ENCODE data around the gene PRR18. TPM values are rescaled to one million over a fixed set of nuclear protein-coding genes. Genes with fewer than 3 reads are reported as not detected.

PRR18 gene
- total RNA-seq, 1 experiment from 2014 or later = not detected

- ATAC-seq (no peak), DNase-seq (ENCODE audit: low read depth, low spot score) (no peak)
- Histone ChIP-seq H3K4me2 (ENCODE audit: low read length) (no peak overlapping the region), H3K36me3 (ENCODE audit: control insufficient read depth in 1 of 2, insufficient read depth in 2 of 2, low read length in 2 of 2) (no peaks in the 10 kb centered on the region), H3K27ac (ENCODE audit: low read depth, low read length) (no peak overlapping the region), H3K4me1 (ENCODE audit: control insufficient read depth in 1 of 2, insufficient read depth in 2 of 2, low read length in 2 of 2) (peaks cover 0 to 4% of the 10 kb centered on the region in 2 experiments; a peak in 1 of 4 replicates), H3K27me3 (ENCODE audit: insufficient read depth, low read length) (no peaks in the 10 kb centered on the region), H3K79me2 (ENCODE audit: insufficient read depth, low read length) (no peaks in the 10 kb centered on the region), H2AFZ (ENCODE audit: low read depth, low read length, poor library complexity, severe bottlenecking) (no peak overlapping the region), H3K9ac (ENCODE audit: low read length) (no peak overlapping the region), H3K9me3 (ENCODE audit: control insufficient read depth in 1 of 2, insufficient read depth in 1 of 2, low read depth in 1 of 2, low read length in 2 of 2) (no peaks in the 10 kb centered on the region), H3K9me2 (ENCODE audit: insufficient read depth) (no peaks in the 10 kb centered on the region), H3K4me3 (replicated peaks in 1 of 2; ENCODE audit: low read depth in 1 of 2, low read length in 2 of 2) (no peak overlapping the region), H4K20me1 (ENCODE audit: insufficient read depth) (no peaks in the 10 kb centered on the region)
- no peak for TF ChIP-seq SRF (IDR thresholded peaks at IDR 0.05; ENCODE audit: low read depth)
- TF ChIP-seq EZH2 (IDR thresholded peaks at IDR 0.05) = no peak
- no peak for TF ChIP-seq CEBPB (IDR thresholded peaks at IDR 0.05; ENCODE audit: low read depth)
- TF ChIP-seq YY1 (IDR thresholded peaks at IDR 0.05; ENCODE audit: extremely low read depth, insufficient replicate concordance, low read depth, low read length) = no peak
- TF ChIP-seq TCF7L2 (IDR thresholded peaks at IDR 0.05; ENCODE audit: borderline replicate concordance, extremely low read depth, insufficient read depth, insufficient read length) = no peak
- no peak for TF ChIP-seq EZH2phosphoT487 (IDR thresholded peaks at IDR 0.05; ENCODE audit: borderline replicate concordance)
- no peak for TF ChIP-seq JUND (IDR thresholded peaks at IDR 0.05)
- TF ChIP-seq, protein P1, sequence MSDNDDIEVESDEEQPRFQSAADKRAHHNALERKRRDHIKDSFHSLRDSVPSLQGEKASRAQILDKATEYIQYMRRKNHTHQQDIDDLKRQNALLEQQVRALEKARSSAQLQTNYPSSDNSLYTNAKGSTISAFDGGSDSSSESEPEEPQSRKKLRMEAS (IDR thresholded peaks at IDR 0.05) = no peak
- no peak for TF ChIP-seq SIN3A (IDR thresholded peaks at IDR 0.05; ENCODE audit: low read depth)
- no peak for TF ChIP-seq REST (IDR thresholded peaks at IDR 0.05; ENCODE audit: low read depth)
- no peak for TF ChIP-seq SP1 (IDR thresholded peaks at IDR 0.05; ENCODE audit: low read depth)
- no peak for TF ChIP-seq ZFX (IDR thresholded peaks at IDR 0.05)
- no peak for TF ChIP-seq RAD21 (IDR thresholded peaks at IDR 0.05; ENCODE audit: low read depth)
- intact Hi-C loops (cut with micrococcal nuclease) = loop anchor here (5.0 kb wide), 1 partner anchor 105 kb away; the partner anchor contains the start of gene MPC1
- RAD21 ChIA-PET (ENCODE audit: low non-redundant PET in 1 of 2, low total read pairs in 2 of 2, uncharacterized antibody in 2 of 2, unreplicated experiment in 2 of 2) = no interaction called here
- POLR2A ChIA-PET = no interaction called here
- CTCF ChIA-PET = interaction anchor here (1.3 to 2.0 kb wide), 2 partner anchors 17 to 123 kb away, joined by 3 to 17 read pairs; no protein-coding TSS in a partner anchor
- no TSS peak for BruUV-seq (replicated peaks)
Measured at GRCh38 chr6:166277018-166277417, 31.2 kb downstream of the PRR18 start.
